Activated CD4-positive, CD25-positive, alpha-beta regulatory T cell treated with anti-CD3 and anti-CD28 coated beads, Interleukin-2, amount 50 U/mL, for 24 hours (primary cell): ENCODE results near the gene RGS6.

Experiments used
- ATAC-seq, 2 donors: fragments of 150-1000 bp; cut with Tn5 transposase; one replicate each; pipeline ENCODE4 v1.10.0; 2021; ENCODE audit warnings: mild to moderate bottlenecking in 1 of 2, moderate library complexity in 1 of 2

Gene RGS6

GRCh38 chr14:72416081-72416849, 484.0 kb downstream of the RGS6 start:
- ATAC-seq: no peak

GRCh38 chr14:72416892-72417291, 484.7 kb downstream of the RGS6 start:
- ATAC-seq: no peak

- no peak for ATAC-seq
These were observed 486.6 kb downstream of the RGS6 start for GRCh38 chr14:72418806-72419205.

- no peak for ATAC-seq
These were observed 487.1 kb downstream of the RGS6 start for GRCh38 chr14:72419226-72419775.

GRCh38 chr14:72420749-72421474, 488.7 kb downstream of the RGS6 start:
- ATAC-seq: no peak

- ATAC-seq: no peak
These were observed 491.7 kb downstream of the RGS6 start for GRCh38 chr14:72423957-72424356.

GRCh38 chr14:72430457-72430856, 498.2 kb downstream of the RGS6 start:
- ATAC-seq: no peak

- ATAC-seq: peak; percentile 58 to 69
These were observed 500.5 kb downstream of the RGS6 start for GRCh38 chr14:72432748-72433147.

- ATAC-seq: no peak
These were observed 501.3 kb downstream of the RGS6 start for GRCh38 chr14:72433511-72433910.

GRCh38 chr14:72434856-72435255, 502.6 kb downstream of the RGS6 start:
- no peak for ATAC-seq

GRCh38 chr14:72439707-72440106, 507.5 kb downstream of the RGS6 start:
- peak; percentile 18 to 28 for ATAC-seq

GRCh38 chr14:72443256-72443655, 511.0 kb downstream of the RGS6 start:
- ATAC-seq: no peak

GRCh38 chr14:72443991-72444441, 511.8 kb downstream of the RGS6 start:
- peak; percentile 73 to 74 for ATAC-seq

GRCh38 chr14:72444701-72445100, 512.5 kb downstream of the RGS6 start:
- no peak for ATAC-seq

GRCh38 chr14:72448212-72448611, 516.0 kb downstream of the RGS6 start:
- ATAC-seq: no peak

- no peak for ATAC-seq
These were observed 518.3 kb downstream of the RGS6 start for GRCh38 chr14:72450473-72451044.

- ATAC-seq: peak; percentile 88 to 90
These were observed 519.1 kb downstream of the RGS6 start for GRCh38 chr14:72451054-72451972.

GRCh38 chr14:72452774-72453173, 520.5 kb downstream of the RGS6 start:
- ATAC-seq: no peak

- ATAC-seq: no peak
These were observed 522.3 kb downstream of the RGS6 start for GRCh38 chr14:72454388-72455160.

- no peak for ATAC-seq
These were observed 525.4 kb downstream of the RGS6 start for GRCh38 chr14:72457641-72458040.

GRCh38 chr14:72462056-72462455, 529.8 kb downstream of the RGS6 start:
- ATAC-seq: no peak
